Esophagus squamous epithelium (tissue), 4 donors: ENCODE measurements around the gene GPRC5C.
A peak's percentile ranks its signal among the peaks of the same experiment; 100 is the strongest.

Experiments used
- POLR2A ChIP-seq, 4 donors: fragments of 450-650 bp; IDR thresholded peaks; one replicate each; pipeline ENCODE4 v1.6.1; 2017; ENCODE audit warnings: antibody characterized with exemption in 4 of 4, mild to moderate bottlenecking in 4 of 4, moderate library complexity in 3 of 4
- TF ChIP-seq, protein P1 (sequence below), 6 experiments: fragments of 450-650 bp in 4 of 6; fragments of 200-600 bp in 2 of 6; sonication (generic) in 2 of 6; IDR thresholded peaks; one replicate each; pipeline ENCODE4 v1.5.1; 2016 to 2019; ENCODE audit warnings: antibody characterized with exemption in 6 of 6, mild to moderate bottlenecking in 4 of 6, moderate library complexity in 4 of 6

GRCh38 chr17:74453665-74454196 lies 21.8 kb downstream of the GPRC5C start:
- TF ChIP-seq, protein P1, sequence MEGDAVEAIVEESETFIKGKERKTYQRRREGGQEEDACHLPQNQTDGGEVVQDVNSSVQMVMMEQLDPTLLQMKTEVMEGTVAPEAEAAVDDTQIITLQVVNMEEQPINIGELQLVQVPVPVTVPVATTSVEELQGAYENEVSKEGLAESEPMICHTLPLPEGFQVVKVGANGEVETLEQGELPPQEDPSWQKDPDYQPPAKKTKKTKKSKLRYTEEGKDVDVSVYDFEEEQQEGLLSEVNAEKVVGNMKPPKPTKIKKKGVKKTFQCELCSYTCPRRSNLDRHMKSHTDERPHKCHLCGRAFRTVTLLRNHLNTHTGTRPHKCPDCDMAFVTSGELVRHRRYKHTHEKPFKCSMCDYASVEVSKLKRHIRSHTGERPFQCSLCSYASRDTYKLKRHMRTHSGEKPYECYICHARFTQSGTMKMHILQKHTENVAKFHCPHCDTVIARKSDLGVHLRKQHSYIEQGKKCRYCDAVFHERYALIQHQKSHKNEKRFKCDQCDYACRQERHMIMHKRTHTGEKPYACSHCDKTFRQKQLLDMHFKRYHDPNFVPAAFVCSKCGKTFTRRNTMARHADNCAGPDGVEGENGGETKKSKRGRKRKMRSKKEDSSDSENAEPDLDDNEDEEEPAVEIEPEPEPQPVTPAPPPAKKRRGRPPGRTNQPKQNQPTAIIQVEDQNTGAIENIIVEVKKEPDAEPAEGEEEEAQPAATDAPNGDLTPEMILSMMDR (IDR thresholded peaks at IDR 0.05): peak in 1 of 6 experiments; percentile 22
- no peak for TF ChIP-seq POLR2A (IDR thresholded peaks at IDR 0.05)
